Smooth muscle cell (in vitro differentiated cells): ENCODE measurements around the gene APOC3. TPM values are rescaled to one million over a fixed set of nuclear protein-coding genes. Genes with fewer than 3 reads are reported as not detected.

Experiments used
- DNase-seq: peaks from one replicate; lab custom pipeline; 2025; ENCODE audit not compliant: unreplicated experiment; lab: John Stamatoyannopoulos, UW
- H2AFZ ChIP-seq: fragments of 200-600 bp; sonication (generic); 2 replicates; pipeline ENCODE4 v1.6.0; 2016; ENCODE audit warnings: antibody characterized with exemption, low read depth, mild to moderate bottlenecking
- H3F3A ChIP-seq: fragments of 200-600 bp; sonication (generic); 2 replicates; pipeline ENCODE4 v1.6.0; 2017; ENCODE audit warnings: antibody characterized with exemption, low read depth
- H3K27ac ChIP-seq: fragments of 200-600 bp; sonication (generic); 2 replicates; pipeline ENCODE4 v1.5.1; 2016; ENCODE audit warnings: low read depth, mild to moderate bottlenecking
- H3K27me3 ChIP-seq: fragments of 200-600 bp; sonication (generic); 2 replicates; pipeline ENCODE4 v1.6.1; 2016; ENCODE audit warnings: low read depth, mild to moderate bottlenecking
- H3K36me3 ChIP-seq: fragments of 200-600 bp; sonication (generic); 2 replicates; pipeline ENCODE4 v1.5.1; 2016; ENCODE audit warnings: low read depth
- H3K4me1 ChIP-seq: fragments of 200-600 bp; sonication (generic); 2 replicates; pipeline ENCODE4 v1.5.1; 2016; ENCODE audit warnings: low read depth
- H3K4me2 ChIP-seq: fragments of 200-600 bp; sonication (generic); 2 replicates; pipeline ENCODE4 v1.6.0; 2016; ENCODE audit warnings: mild to moderate bottlenecking
- H3K4me3 ChIP-seq: fragments of 200-600 bp; sonication (generic); 2 replicates; pipeline ENCODE4 v1.5.1; 2016; ENCODE audit warnings: mild to moderate bottlenecking
- H3K79me2 ChIP-seq: fragments of 200-600 bp; sonication (generic); 2 replicates; pipeline ENCODE4 v1.6.0; 2016; ENCODE audit warnings: low read depth, mild to moderate bottlenecking
- H3K9ac ChIP-seq: fragments of 200-600 bp; sonication (generic); 2 replicates; pipeline ENCODE4 v1.6.0; 2016; ENCODE audit warnings: low read depth
- H3K9me3 ChIP-seq: fragments of 200-600 bp; sonication (generic); replicated peaks from 2 replicates; pipeline ENCODE4 v1.5.1; 2016; ENCODE audit warnings: low read depth
- H4K20me1 ChIP-seq: fragments of 200-600 bp; sonication (generic); 2 replicates; pipeline ENCODE4 v1.6.0; 2016; ENCODE audit warnings: low read depth
- WGBS: methylation state at CpG from one replicate; pipeline ENCODE4 v1.1.7; 2016; ENCODE audit warnings: low lambda C conversion rate; 5-methylcytosine and 5-hydroxymethylcytosine counted together
- polyA plus RNA-seq: library from polyadenylated mRNA; unstranded; fragments of >200 nt; fragmentation: Nextera tagmentation; extraction: Ambion mirVana; gene quantifications from 2 replicates; pipeline ENCODE4 v1.2.1, GENCODE V29; 2016
- total RNA-seq: library from RNA; depleted of rRNA; stranded (reverse); fragments of >200 nt; gene quantifications from 2 replicates; pipeline ENCODE4 v1.2.3, GENCODE V29; 2014
- TF ChIP-seq, protein P1 (sequence below): fragments of 200-600 bp; sonication (generic); IDR thresholded peaks from 2 replicates; pipeline ENCODE4 v1.5.1; 2017; ENCODE audit warnings: borderline replicate concordance, mild to moderate bottlenecking, antibody characterized with exemption; ENCODE audit not compliant: insufficient read depth, poor library complexity, severe bottlenecking

APOC3 gene
- total and polyA plus RNA-seq, 2 experiments from 2014 or later: 0.54 TPM; not detected in 1

DNA sequence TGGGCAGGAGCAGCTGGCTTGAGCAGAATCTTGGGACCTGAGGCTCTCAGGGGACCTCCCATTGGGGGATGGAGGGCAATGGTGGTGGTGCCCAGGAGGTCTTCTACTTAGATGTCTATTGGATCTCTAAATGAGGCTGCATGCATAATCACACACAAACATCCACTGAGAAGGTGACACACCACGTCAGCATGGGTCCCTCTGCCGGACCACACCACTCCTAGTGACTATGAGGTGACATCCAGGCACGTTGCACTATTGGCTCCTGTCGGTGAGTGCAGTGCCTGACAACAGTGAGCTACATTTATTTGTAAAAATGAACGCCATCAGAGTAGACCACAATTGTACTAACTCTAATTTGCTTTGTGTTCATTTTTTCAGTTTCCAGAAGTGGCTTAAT, 4.3 kb upstream of the APOC3 start:
- Histone ChIP-seq H3K9ac (no peak overlapping the region), H3K4me2 (no peak overlapping the region), H3K79me2 (no peaks in the 10 kb centered on the region), H3K4me3 (no peak overlapping the region), H2AFZ (no peak overlapping the region), H3K4me1 (no peaks in the 10 kb centered on the region), H3K27me3 (no peaks in the 10 kb centered on the region), H3F3A (no peaks in the 10 kb centered on the region), H3K9me3 (no peaks in the 10 kb centered on the region), H4K20me1 (no peaks in the 10 kb centered on the region), H3K36me3 (no peaks in the 10 kb centered on the region), H3K27ac (no peak overlapping the region)
- 81% methylated on average over 5 of the region's 5 CpGs for WGBS
- no peak for DNase-seq
- TF ChIP-seq, protein P1, sequence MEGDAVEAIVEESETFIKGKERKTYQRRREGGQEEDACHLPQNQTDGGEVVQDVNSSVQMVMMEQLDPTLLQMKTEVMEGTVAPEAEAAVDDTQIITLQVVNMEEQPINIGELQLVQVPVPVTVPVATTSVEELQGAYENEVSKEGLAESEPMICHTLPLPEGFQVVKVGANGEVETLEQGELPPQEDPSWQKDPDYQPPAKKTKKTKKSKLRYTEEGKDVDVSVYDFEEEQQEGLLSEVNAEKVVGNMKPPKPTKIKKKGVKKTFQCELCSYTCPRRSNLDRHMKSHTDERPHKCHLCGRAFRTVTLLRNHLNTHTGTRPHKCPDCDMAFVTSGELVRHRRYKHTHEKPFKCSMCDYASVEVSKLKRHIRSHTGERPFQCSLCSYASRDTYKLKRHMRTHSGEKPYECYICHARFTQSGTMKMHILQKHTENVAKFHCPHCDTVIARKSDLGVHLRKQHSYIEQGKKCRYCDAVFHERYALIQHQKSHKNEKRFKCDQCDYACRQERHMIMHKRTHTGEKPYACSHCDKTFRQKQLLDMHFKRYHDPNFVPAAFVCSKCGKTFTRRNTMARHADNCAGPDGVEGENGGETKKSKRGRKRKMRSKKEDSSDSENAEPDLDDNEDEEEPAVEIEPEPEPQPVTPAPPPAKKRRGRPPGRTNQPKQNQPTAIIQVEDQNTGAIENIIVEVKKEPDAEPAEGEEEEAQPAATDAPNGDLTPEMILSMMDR: no peak

- H3K4me2 ChIP-seq: no peak overlapping the region
- no peak overlapping the region for H3K4me3 ChIP-seq
- H3K36me3 ChIP-seq: no peaks in the 10 kb centered on the region
- 84% methylated on average over 22 of the region's 22 CpGs for WGBS
- H3K4me1 ChIP-seq: no peaks in the 10 kb centered on the region
- H3K79me2 ChIP-seq: no peaks in the 10 kb centered on the region
- H3K27me3 ChIP-seq: no peaks in the 10 kb centered on the region
- H3K9me3 ChIP-seq: no peaks in the 10 kb centered on the region
- no peaks in the 10 kb centered on the region for H3F3A ChIP-seq
- H3K9ac ChIP-seq: no peak overlapping the region
- DNase-seq: no peak
- H4K20me1 ChIP-seq: no peaks in the 10 kb centered on the region
- no peak overlapping the region for H3K27ac ChIP-seq
- H2AFZ ChIP-seq: no peak overlapping the region
- TF ChIP-seq, protein P1: no peak
These were observed 3.6 kb upstream of the APOC3 start for GRCh38 chr11:116825854-116826750.

DNA sequence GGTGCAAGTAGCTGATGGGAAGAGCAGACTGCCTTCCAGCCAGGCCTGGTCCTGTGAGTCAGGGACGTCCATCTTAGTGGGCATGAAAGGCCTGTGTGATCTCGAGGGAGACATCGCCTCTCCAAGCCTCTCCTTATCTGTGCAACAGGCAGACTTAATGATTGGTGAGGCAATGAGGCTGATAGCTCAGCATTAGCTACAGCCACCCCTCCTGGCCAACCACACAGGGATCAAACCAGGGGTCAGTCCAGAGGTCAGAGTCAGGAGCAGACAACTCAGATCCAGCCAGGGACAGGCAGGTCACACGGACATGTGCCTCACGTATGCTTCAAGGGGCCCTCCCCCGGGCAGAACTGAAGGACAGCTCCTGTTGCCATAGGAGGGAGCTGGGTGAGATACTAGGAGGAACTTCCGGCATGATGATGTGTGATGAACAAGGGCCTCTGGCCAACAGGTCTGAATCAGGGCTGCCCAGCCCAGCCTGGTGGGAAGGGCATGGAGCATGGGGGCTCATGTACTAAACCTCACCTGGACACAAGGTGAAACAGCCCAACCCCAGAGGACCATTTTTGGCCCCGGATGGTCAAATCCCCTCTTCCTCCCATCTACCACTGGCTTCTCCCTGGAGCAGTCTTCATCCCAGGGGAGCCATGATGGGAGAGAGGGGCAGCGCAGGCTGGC, 2.8 kb upstream of the APOC3 start:
- no peak overlapping the region for H3K9ac ChIP-seq
- no peaks in the 10 kb centered on the region for H3K79me2 ChIP-seq
- no peaks in the 10 kb centered on the region for H3K4me1 ChIP-seq
- no peaks in the 10 kb centered on the region for H3K27me3 ChIP-seq
- no peak overlapping the region for H3K4me3 ChIP-seq
- H3K36me3 ChIP-seq: no peaks in the 10 kb centered on the region
- TF ChIP-seq, protein P1: no peak
- H3F3A ChIP-seq: no peaks in the 10 kb centered on the region
- WGBS: 63% methylated on average over 9 of the region's 9 CpGs
- no peak overlapping the region for H3K4me2 ChIP-seq
- no peaks in the 10 kb centered on the region for H3K9me3 ChIP-seq
- no peak overlapping the region for H3K27ac ChIP-seq
- no peak for DNase-seq
- H4K20me1 ChIP-seq: no peaks in the 10 kb centered on the region
- no peak overlapping the region for H2AFZ ChIP-seq
